ENCODE results near the gene TLE1. TPM values are rescaled to one million over a fixed set of nuclear protein-coding genes. Genes with fewer than 3 reads are reported as not detected.

Gene TLE1
- total RNA-seq, 4 donors from 2014 or later = 18.7 to 54.5 (median 40.2) TPM

DNA sequence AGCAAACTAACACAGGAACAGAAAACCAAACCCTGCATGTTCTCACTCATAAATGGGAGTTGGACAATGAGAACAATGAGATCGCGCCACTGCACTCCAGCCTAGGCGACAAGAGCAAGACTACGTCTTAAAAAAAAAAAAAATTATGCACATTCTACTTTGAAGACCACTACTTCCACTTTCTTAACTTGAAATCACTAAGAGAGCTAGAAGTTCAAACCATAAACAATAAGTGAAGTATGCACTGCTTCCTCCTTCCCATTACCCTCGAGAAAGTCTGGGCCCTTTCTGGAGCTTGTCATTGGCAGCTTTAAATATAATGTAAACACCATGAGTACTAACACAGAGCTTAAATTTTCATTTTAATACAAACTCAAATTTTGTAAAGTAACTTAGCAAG, 94.9 kb downstream of the TLE1 start:
- Histone ChIP-seq H3K4me1 (peaks cover 0 to 16% (median 0%) of the 10 kb centered on the region in 4 donors), H3K27me3 (no peaks in the 10 kb centered on the region), H3K4me3 (no peak overlapping the region), H3K36me3 (peaks cover 0 to 15% (median 0%) of the 10 kb centered on the region in 3 donors), H3K27ac (no peak overlapping the region), H3K9me3 (no peaks in the 10 kb centered on the region)
- no peak for DNase-seq
- TF ChIP-seq POLR2A (IDR thresholded peaks at IDR 0.05) = no peak
- TF ChIP-seq CTCF (IDR thresholded peaks at IDR 0.05) = no peak

DNA sequence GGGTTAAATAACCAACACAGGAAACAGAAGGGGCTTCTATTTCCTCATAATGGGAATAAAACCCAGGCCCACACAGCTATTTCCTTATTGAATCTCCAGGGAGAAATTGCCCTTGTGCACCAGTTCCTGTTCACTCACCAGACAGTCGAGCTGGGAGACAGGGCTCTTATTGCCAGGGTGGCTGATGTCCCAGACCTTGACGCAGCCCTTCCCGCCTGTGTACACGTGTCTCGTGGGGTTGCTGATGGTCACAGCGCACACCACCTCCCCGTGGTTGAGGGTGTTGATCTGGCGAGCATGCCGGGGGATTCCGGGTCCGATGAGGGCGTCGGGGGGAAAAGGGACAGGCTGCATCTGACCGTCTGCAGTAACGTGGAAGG, 96.5 kb downstream of the TLE1 start:
- Histone ChIP-seq H3K27ac (peak overlapping the region in 3 of 4 donors; percentile 7 to 26 (median 15)), H3K36me3 (peaks cover 0 to 18% (median 0%) of the 10 kb centered on the region in 3 donors), H3K4me1 (peaks cover 0 to 23% (median 0%) of the 10 kb centered on the region in 4 donors), H3K4me3 (no peak overlapping the region), H3K27me3 (no peaks in the 10 kb centered on the region), H3K9me3 (no peaks in the 10 kb centered on the region)
- DNase-seq = peak in 2 of 3 donors; percentile 60 to 69
- no peak for TF ChIP-seq POLR2A (IDR thresholded peaks at IDR 0.05)
- no peak for TF ChIP-seq CTCF (IDR thresholded peaks at IDR 0.05)

DNA sequence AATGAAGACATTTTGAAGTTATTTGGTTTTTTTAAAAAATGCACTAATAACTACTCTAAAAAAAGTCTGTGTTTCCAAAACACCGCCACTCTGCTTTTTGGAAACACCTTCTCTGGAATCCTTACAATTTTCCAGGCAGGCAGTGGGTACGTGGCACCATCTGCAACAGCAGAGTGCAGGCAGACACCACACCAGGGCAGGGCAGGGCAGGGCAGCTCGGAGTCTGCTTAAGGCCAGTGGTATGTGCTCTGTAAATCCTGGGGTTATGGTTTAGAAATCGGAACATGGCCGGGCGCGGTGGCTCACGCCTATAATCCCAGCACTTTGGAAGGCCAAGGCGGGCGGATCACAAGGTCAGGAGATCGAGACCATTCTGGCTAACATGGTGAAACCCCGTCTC, 97.6 kb downstream of the TLE1 start:
- no peak overlapping the region for H3K27ac ChIP-seq
- H3K36me3 ChIP-seq = peaks cover 0 to 18% (median 0%) of the 10 kb centered on the region in 3 donors
- no peaks in the 10 kb centered on the region for H3K9me3 ChIP-seq
- no peak for DNase-seq
- H3K4me1 ChIP-seq = peaks cover 0 to 25% (median 0%) of the 10 kb centered on the region in 4 donors
- TF ChIP-seq CTCF (IDR thresholded peaks at IDR 0.05) (no peak), POLR2A (IDR thresholded peaks at IDR 0.05) (no peak)
- no peaks in the 10 kb centered on the region for H3K27me3 ChIP-seq
- no peak overlapping the region for H3K4me3 ChIP-seq

DNA sequence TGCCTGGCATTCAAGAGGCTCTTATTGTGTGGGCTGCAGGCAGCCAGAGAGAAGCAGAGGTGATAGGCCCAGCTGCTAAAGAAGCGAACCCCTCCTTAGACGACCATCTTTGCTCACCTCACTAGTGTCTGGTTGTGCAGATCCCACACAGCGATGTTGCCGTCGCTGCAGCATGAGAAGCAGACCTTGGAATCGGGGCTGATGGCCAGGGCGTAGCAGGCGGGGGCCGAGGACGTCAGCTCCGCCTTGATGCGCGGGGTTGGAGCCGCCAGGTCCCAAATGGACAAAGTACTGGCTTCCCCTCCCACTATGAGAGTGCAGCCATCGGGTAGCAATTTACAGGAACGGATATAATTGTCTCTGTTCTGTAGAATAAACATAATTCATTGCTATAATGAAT, 98.7 kb downstream of the TLE1 start:
- H3K4me3 ChIP-seq = no peak overlapping the region
- H3K9me3 ChIP-seq = no peaks in the 10 kb centered on the region
- peaks cover 0 to 13% (median 0%) of the 10 kb centered on the region in 3 donors for H3K36me3 ChIP-seq
- H3K4me1 ChIP-seq = peaks cover 0 to 25% (median 0%) of the 10 kb centered on the region in 4 donors
- no peak for TF ChIP-seq CTCF (IDR thresholded peaks at IDR 0.05)
- TF ChIP-seq POLR2A (IDR thresholded peaks at IDR 0.05) = no peak
- no peaks in the 10 kb centered on the region for H3K27me3 ChIP-seq
- no peak for DNase-seq
- H3K27ac ChIP-seq = no peak overlapping the region

GRCh38 chr9:81589819-81590218, 99.5 kb downstream of the TLE1 start:
- Histone ChIP-seq H3K27ac (no peak overlapping the region), H3K27me3 (no peaks in the 10 kb centered on the region), H3K4me1 (peaks cover 0 to 25% (median 0%) of the 10 kb centered on the region in 4 donors), H3K9me3 (no peaks in the 10 kb centered on the region), H3K4me3 (no peak overlapping the region), H3K36me3 (peaks cover 0 to 13% (median 4%) of the 10 kb centered on the region in 3 donors)
- no peak for DNase-seq
- TF ChIP-seq POLR2A (IDR thresholded peaks at IDR 0.05) (no peak), CTCF (IDR thresholded peaks at IDR 0.05) (no peak)

DNA sequence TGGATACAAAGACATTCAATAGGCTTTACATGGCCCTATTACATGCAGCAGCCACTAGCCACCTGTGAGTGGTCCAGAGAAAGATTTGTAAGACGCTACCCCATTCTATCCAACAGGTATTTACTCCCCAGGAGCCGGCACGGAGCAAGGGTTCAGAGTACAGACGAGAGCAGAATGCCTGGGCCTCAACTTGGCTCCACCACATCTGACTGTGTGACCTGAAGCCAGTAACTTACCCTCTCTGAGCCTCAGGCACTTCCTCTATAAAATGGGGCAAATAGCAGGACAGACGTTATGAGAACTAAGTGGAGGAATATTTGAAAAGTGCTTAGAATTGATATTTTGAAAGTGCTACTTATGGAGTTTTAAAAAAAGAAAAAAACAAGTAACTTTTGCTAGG, 100.0 kb downstream of the TLE1 start:
- Histone ChIP-seq H3K9me3 (no peaks in the 10 kb centered on the region), H3K4me1 (peaks cover 0 to 25% (median 0%) of the 10 kb centered on the region in 4 donors), H3K27me3 (no peaks in the 10 kb centered on the region), H3K36me3 (peaks cover 0 to 15% (median 4%) of the 10 kb centered on the region in 3 donors), H3K27ac (no peak overlapping the region), H3K4me3 (no peak overlapping the region)
- DNase-seq = no peak
- TF ChIP-seq CTCF (IDR thresholded peaks at IDR 0.05) (no peak), POLR2A (IDR thresholded peaks at IDR 0.05) (no peak)

Measured in Peyer's patch (tissue), 4 donors.